Measurements from ENCODE around the gene FHIT.

DNA sequence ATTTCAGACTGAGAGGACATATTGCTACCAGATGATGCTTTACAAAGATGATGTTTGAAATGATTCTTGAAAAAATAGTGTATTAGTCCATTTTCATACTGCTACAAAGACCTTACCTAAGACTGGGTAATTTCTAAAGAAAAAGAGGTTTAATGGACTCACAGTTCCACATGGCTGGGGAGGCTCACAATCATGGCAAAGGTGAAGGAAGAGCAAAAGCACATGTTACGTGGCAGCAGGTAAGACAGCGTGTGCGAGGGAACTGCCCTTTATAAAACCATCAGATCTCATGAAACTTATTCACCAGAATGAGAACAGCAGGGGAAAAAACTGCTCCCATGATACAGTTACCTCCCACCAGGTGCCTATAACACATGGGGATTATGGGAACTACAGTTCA is 1543.0 kb downstream of the FHIT start:
- TF ChIP-seq, protein P1, sequence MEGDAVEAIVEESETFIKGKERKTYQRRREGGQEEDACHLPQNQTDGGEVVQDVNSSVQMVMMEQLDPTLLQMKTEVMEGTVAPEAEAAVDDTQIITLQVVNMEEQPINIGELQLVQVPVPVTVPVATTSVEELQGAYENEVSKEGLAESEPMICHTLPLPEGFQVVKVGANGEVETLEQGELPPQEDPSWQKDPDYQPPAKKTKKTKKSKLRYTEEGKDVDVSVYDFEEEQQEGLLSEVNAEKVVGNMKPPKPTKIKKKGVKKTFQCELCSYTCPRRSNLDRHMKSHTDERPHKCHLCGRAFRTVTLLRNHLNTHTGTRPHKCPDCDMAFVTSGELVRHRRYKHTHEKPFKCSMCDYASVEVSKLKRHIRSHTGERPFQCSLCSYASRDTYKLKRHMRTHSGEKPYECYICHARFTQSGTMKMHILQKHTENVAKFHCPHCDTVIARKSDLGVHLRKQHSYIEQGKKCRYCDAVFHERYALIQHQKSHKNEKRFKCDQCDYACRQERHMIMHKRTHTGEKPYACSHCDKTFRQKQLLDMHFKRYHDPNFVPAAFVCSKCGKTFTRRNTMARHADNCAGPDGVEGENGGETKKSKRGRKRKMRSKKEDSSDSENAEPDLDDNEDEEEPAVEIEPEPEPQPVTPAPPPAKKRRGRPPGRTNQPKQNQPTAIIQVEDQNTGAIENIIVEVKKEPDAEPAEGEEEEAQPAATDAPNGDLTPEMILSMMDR (IDR thresholded peaks at IDR 0.05) = no peak
- TF ChIP-seq POLR2AphosphoS5 (IDR thresholded peaks at IDR 0.05) (no peak), EP300 (IDR thresholded peaks at IDR 0.05) (no peak), POLR2A (IDR thresholded peaks at IDR 0.05) (no peak)
